Common myeloid progenitor, CD34-positive (primary cell): ENCODE measurements around the gene APBA1.

Source experiments
- CTCF ChIA-PET: fragments of 350-600 bp; sonication (Branson Sonifier 250); formaldehyde crosslinking; loops from one replicate; lab custom pipeline; 2021; ENCODE audit warnings: antibody characterized with exemption; lab: Charles Lee
- POLR2A ChIA-PET: fragments of 350-600 bp; sonication (Branson Sonifier 250); formaldehyde crosslinking; loops from one replicate; lab custom pipeline; 2021; ENCODE audit warnings: antibody characterized with exemption; lab: Charles Lee
- DNase-seq, 3 donors: peaks; one replicate each; pipeline versions ENCODE4 v3.0.0 to v3.0.0-alpha.2; 2013
- H3K27ac ChIP-seq, 2 experiments: 1 replicate in 1 of 2; 2 replicates in 1 of 2; pipeline ENCODE4 v1.7.0; 2013; ENCODE audit warnings: inconsistent platforms in 2 of 2, low read length in 2 of 2, mild to moderate bottlenecking in 2 of 2, low read depth in 1 of 2, moderate library complexity in 1 of 2; ENCODE audit not compliant: severe bottlenecking in 2 of 2, insufficient read depth in 1 of 2, poor library complexity in 1 of 2
- H3K27me3 ChIP-seq, 5 experiments: replicated peaks in 2 of 5; 1 replicate in 3 of 5; 2 replicates in 2 of 5; pipeline versions ENCODE4 v1.6.1 to v1.7.0; 2013; ENCODE audit warnings: low read length in 4 of 5, mild to moderate bottlenecking in 2 of 5, moderate library complexity in 2 of 5, inconsistent platforms in 1 of 5; ENCODE audit not compliant: insufficient read depth in 5 of 5, control insufficient read depth in 4 of 5
- H3K36me3 ChIP-seq, 4 experiments: 1 replicate in 2 of 4; 2 replicates in 2 of 4; pipeline versions ENCODE4 v1.6.1 to v1.7.0; 2013; ENCODE audit warnings: low read length in 3 of 4, control low read depth in 1 of 4, mild to moderate bottlenecking in 1 of 4; ENCODE audit not compliant: control insufficient read depth in 4 of 4, insufficient read depth in 4 of 4
- H3K4me1 ChIP-seq, 4 experiments: 1 replicate in 3 of 4; 2 replicates in 1 of 4; pipeline versions ENCODE4 v1.6.1 to v1.7.1; 2013; ENCODE audit warnings: low read length in 3 of 4, mild to moderate bottlenecking in 3 of 4, control low read depth in 1 of 4, inconsistent platforms in 1 of 4, moderate library complexity in 1 of 4; ENCODE audit not compliant: control insufficient read depth in 4 of 4, insufficient read depth in 4 of 4; ENCODE audit errors: control extremely low read depth in 1 of 4
- H3K4me3 ChIP-seq, 7 experiments: 1 replicate in 4 of 7; 2 replicates in 3 of 7; pipeline versions ENCODE4 v1.5.1 to v1.7.0; 2013; ENCODE audit warnings: mild to moderate bottlenecking in 7 of 7, low read length in 6 of 7, moderate library complexity in 6 of 7, inconsistent platforms in 2 of 7, low read depth in 2 of 7, control low read depth in 1 of 7; ENCODE audit not compliant: insufficient read depth in 4 of 7, control insufficient read depth in 1 of 7; ENCODE audit errors: extremely low read depth in 1 of 7
- H3K9me3 ChIP-seq, 5 experiments: 1 replicate in 4 of 5; 2 replicates in 1 of 5; pipeline versions ENCODE4 v1.6.1 to v1.7.1; 2013; ENCODE audit warnings: low read length in 4 of 5, mild to moderate bottlenecking in 2 of 5, inconsistent platforms in 1 of 5, low read depth in 1 of 5, moderate library complexity in 1 of 5; ENCODE audit not compliant: control insufficient read depth in 4 of 5, insufficient read depth in 2 of 5; ENCODE audit errors: control extremely low read depth in 1 of 5
- WGBS: methylation state at CpG from one replicate; pipeline ENCODE4 v1.1.5; 2013; ENCODE audit not compliant: insufficient coverage; 5-methylcytosine and 5-hydroxymethylcytosine counted together

Gene APBA1

DNA sequence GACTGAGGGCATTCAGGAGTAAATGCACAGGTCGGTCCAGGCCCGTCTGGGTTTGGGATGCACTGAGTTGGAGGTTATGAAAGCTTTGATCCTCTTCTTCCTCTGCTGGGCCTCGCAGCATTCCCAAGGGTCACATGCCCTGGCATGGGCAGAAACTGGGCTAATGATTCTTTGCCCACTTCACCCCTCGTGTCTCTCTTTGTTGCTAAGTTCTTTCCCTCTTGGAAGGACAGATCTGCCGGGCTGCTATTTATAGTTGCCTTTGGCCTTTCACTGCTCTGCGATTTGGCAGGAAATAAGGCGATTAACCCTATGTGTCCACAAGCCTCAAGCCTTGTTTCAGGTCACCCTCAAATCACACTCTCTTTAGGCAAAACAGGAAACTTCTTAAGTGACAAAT, 280.2 kb downstream of the APBA1 start:
- WGBS: 88% methylated on average over 4 of the region's 7 CpGs
- Histone ChIP-seq H3K27ac (no peak overlapping the region), H3K4me3 (no peak overlapping the region), H3K4me1 (no peaks in the 10 kb centered on the region), H3K9me3 (peaks cover 0 to 2% (median 0%) of the 10 kb centered on the region in 5 experiments), H3K36me3 (no peaks in the 10 kb centered on the region), H3K27me3 (no peaks in the 10 kb centered on the region)
- CTCF ChIA-PET: no interaction called here
- DNase-seq: no peak
- POLR2A ChIA-PET: no interaction called here

DNA sequence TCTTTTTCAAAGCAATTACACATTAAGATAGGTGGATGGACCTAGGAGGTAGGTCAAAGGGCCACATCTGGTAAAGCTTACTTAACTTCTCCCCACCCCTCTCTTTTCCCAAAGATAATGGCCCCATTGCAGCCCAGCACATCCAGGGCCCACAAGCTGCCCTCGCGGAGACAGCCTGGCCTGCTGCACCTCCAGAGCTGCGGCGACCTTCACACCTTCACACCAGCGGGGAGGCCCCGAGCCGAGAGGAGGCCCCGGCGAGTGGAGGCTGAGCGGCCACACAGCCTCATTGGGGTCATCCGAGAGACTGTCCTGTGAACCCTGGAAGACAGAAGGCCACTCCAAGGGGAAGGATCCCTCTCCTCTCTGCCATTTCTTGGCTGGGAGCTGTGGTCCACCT, 280.7 kb downstream of the APBA1 start:
- CTCF ChIA-PET: no interaction called here
- no peaks in the 10 kb centered on the region for H3K27me3 ChIP-seq
- DNase-seq: no peak

DNA sequence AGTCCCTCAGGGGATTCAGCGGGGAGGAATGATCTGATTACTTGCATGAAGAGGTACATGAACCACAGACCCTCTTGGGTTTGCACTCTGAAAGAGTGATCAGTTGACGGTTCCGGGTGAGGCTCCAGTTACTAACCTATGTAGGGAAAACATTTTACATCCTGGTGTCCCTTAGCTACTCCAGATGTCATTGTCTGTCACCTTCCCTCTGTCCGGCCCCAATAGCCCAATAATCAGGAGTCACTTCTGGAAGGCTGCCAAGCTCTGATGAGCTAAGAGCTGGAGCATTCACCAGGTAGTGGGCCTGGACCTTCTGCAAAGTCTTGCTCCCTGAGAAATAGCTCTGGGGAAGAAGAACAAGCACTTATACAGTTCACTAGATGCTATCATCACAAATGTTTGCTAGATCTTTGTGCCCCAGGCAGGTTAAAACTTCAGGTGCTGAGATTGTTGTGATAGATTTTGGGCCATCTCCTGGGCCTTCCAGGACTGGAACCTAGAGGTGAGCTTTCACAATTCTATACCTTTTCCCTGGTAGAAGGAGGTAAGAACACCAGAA, 282.7 kb downstream of the APBA1 start:
- Histone ChIP-seq H3K4me1 (peaks cover 0 to 16% (median 4%) of the 10 kb centered on the region in 4 experiments), H3K36me3 (no peaks in the 10 kb centered on the region), H3K4me3 (no peak overlapping the region), H3K9me3 (peaks cover 0 to 2% (median 0%) of the 10 kb centered on the region in 5 experiments), H3K27me3 (no peaks in the 10 kb centered on the region), H3K27ac (no peak overlapping the region)
- ChIA-PET POLR2A (no interaction called here), CTCF (interaction anchor here (1.7 kb wide), 1 partner anchor 33 kb away, joined by 4 read pairs; no protein-coding TSS in a partner anchor)
- no peak for DNase-seq
- WGBS: 100% methylated on average over 1 of the region's 4 CpGs

More for the DNA sequence above, 280.7 kb downstream of the APBA1 start:
- H3K36me3 ChIP-seq: no peaks in the 10 kb centered on the region
- 99% methylated on average over 11 of the region's 11 CpGs for WGBS
- peaks cover 0 to 2% (median 0%) of the 10 kb centered on the region in 4 experiments for H3K4me1 ChIP-seq
- peaks cover 0 to 2% (median 0%) of the 10 kb centered on the region in 5 experiments for H3K9me3 ChIP-seq
- H3K4me3 ChIP-seq: no peak overlapping the region
- H3K27ac ChIP-seq: no peak overlapping the region
- POLR2A ChIA-PET: no interaction called here

DNA sequence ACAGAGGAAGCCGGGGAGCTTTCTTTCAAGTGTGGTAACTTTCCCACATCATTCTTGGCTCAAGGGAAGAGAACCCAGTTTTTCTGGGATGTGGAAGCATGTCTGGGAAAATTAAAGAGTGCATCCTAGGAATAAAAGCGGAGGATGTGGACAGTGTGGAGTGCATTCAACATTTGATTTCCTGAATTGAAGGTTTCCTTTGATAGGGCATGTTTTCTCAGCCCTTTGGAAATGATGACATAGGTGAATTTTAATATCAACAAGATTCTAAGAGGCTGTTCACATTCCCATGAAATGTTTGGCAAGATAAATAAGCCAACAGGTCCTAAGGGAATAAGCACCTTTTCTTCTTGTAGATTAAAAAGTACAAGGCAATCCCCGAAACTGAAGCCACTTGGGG, 283.6 kb downstream of the APBA1 start:
- H3K27ac ChIP-seq: no peak overlapping the region
- ChIA-PET POLR2A (no interaction called here), CTCF (no interaction called here)
- H3K9me3 ChIP-seq: peaks cover 0 to 2% (median 0%) of the 10 kb centered on the region in 5 experiments
- DNase-seq: no peak
- H3K4me3 ChIP-seq: no peak overlapping the region
- WGBS: 100% methylated on average over 2 of the region's 3 CpGs
- no peaks in the 10 kb centered on the region for H3K36me3 ChIP-seq
- H3K4me1 ChIP-seq: peaks cover 0 to 18% (median 5%) of the 10 kb centered on the region in 4 experiments
- H3K27me3 ChIP-seq: no peaks in the 10 kb centered on the region

DNA sequence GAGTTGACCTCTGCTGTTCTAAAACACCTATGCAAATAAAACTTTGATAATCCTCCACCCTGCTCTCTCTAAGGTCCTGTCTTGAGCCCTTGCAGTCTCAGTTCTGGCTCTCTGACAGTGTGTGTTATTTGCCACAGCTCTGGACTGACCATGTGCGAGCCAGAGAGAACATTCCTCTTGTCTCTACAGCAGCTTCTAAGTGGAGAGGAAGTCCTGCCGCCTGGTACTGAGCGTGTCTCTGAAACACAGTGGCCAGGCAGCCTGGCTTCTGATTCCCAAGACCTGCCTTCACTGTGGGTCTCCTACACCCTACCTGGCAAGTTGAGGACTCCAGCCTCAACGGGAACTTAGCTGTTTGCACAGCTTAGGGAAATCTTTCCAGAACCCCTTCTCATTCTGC, 285.5 kb downstream of the APBA1 start:
- no peak overlapping the region for H3K27ac ChIP-seq
- POLR2A ChIA-PET: no interaction called here

DNA sequence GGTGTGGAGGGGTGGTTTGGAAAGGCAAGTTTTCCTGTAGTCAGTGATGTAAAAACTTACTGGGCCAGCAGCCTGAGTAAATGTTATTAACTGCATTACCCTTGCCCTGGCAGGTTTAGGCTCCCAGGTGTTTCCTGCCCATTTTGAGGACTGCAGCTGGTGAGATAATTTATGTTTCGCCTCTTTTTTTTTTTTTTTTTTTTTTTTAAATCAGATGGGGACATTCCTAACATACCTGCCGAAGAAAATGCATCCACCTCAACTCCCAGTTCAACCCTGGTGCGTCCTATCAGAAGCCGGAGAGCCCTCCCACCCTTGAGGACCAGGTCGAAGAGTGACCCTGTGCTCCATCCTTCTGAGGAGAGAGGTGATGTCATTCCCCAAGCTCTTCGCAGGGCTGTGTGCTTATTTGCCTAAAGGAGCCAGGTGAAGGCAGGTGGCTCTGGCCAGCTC, 286.6 kb downstream of the APBA1 start:
- WGBS: 94% methylated on average over 4 of the region's 6 CpGs
- Histone ChIP-seq H3K9me3 (no peaks in the 10 kb centered on the region), H3K27me3 (no peaks in the 10 kb centered on the region), H3K36me3 (no peaks in the 10 kb centered on the region), H3K27ac (no peak overlapping the region), H3K4me1 (peaks cover 0 to 18% (median 5%) of the 10 kb centered on the region in 4 experiments), H3K4me3 (no peak overlapping the region)
- ChIA-PET POLR2A (no interaction called here), CTCF (no interaction called here)
- DNase-seq: peak; percentile 22 to 77 (median 63)

More for the DNA sequence above, 285.5 kb downstream of the APBA1 start:
- H3K27me3 ChIP-seq: no peaks in the 10 kb centered on the region
- DNase-seq: peak in 1 of 3 donors; percentile 6
- no peaks in the 10 kb centered on the region for H3K36me3 ChIP-seq
- WGBS: 68% methylated on average over 4 of the region's 4 CpGs
- peaks cover 0 to 1% (median 0%) of the 10 kb centered on the region in 5 experiments for H3K9me3 ChIP-seq
- H3K4me3 ChIP-seq: no peak overlapping the region
- CTCF ChIA-PET: no interaction called here
- peaks cover 0 to 18% (median 5%) of the 10 kb centered on the region in 4 experiments for H3K4me1 ChIP-seq

DNA sequence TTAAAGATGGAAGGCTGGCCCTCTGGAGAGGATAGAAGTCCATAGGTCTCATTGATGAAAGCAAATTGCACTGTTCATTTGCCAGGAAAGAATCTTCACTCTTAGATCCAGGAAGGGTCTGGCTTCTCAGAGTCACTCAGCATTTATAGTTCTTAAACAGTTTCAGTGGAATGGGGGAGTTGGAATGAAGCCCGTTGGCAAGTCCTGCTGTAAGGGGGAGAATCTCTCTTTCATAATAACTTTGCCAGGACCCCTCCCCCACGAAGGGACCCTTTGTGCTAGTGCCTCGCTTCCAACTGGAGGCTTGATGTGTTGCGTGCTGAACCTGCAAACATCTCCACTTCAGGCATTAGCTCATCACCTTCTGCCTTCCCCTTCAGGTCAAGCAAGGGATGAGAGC, 290.0 kb downstream of the APBA1 start:
- POLR2A ChIA-PET: no interaction called here
- WGBS: 94% methylated on average over 3 of the region's 4 CpGs

More for the DNA sequence above, 290.0 kb downstream of the APBA1 start:
- H3K27ac ChIP-seq: no peak overlapping the region
- peaks cover 0 to 18% (median 5%) of the 10 kb centered on the region in 4 experiments for H3K4me1 ChIP-seq
- no peaks in the 10 kb centered on the region for H3K36me3 ChIP-seq
- DNase-seq: no peak
- H3K9me3 ChIP-seq: no peaks in the 10 kb centered on the region
- CTCF ChIA-PET: no interaction called here
- no peak overlapping the region for H3K4me3 ChIP-seq
- no peaks in the 10 kb centered on the region for H3K27me3 ChIP-seq
